Tibial nerve (tissue), 3 donors: ENCODE results near the gene RPL28.

ENCODE experiments used
- POLR2A ChIP-seq, 2 donors: fragments of 450-650 bp; IDR thresholded peaks; one replicate each; pipeline ENCODE4 v1.6.1; 2017; ENCODE audit warnings: antibody characterized with exemption in 2 of 2, mild to moderate bottlenecking in 2 of 2, moderate library complexity in 2 of 2
- TF ChIP-seq, protein P1 (sequence below), 5 experiments: fragments of 200-600 bp in 3 of 5; fragments of 450-650 bp in 2 of 5; sonication (generic) in 3 of 5; IDR thresholded peaks; one replicate each; pipeline ENCODE4 v1.5.1; 2016 to 2019; ENCODE audit warnings: antibody characterized with exemption in 5 of 5, mild to moderate bottlenecking in 3 of 5, moderate library complexity in 2 of 5

DNA sequence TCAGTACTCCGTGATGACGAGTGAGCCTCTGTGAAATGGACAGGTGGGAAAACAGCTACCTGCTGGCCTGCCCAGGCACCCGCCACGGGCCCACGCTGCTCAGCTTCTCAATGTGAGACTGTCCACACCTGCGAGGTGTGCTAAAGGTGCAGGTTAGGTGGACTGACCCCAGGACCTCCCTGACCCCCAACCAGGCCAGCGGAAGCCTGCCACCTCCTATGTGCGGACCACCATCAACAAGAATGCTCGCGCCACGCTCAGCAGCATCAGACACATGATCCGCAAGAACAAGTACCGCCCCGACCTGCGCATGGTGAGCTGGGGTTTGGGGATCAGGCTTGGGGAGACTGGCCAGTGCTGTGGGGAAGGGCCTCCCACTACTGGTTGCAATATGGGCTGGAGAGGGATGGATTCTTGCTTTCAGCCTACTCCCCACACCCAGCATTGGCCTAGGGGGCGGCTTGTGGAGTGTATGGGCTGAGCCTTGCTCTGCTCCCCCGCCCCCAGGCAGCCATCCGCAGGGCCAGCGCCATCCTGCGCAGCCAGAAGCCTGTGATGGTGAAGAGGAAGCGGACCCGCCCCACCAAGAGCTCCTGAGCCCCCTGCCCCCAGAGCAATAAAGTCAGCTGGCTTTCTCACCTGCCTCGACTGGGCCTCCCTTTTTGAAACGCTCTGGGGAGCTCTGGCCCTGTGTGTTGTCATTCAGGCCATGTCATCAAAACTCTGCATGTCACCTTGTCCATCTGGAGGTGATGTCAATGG is 2.2 kb downstream of the RPL28 start:
- TF ChIP-seq, protein P1, sequence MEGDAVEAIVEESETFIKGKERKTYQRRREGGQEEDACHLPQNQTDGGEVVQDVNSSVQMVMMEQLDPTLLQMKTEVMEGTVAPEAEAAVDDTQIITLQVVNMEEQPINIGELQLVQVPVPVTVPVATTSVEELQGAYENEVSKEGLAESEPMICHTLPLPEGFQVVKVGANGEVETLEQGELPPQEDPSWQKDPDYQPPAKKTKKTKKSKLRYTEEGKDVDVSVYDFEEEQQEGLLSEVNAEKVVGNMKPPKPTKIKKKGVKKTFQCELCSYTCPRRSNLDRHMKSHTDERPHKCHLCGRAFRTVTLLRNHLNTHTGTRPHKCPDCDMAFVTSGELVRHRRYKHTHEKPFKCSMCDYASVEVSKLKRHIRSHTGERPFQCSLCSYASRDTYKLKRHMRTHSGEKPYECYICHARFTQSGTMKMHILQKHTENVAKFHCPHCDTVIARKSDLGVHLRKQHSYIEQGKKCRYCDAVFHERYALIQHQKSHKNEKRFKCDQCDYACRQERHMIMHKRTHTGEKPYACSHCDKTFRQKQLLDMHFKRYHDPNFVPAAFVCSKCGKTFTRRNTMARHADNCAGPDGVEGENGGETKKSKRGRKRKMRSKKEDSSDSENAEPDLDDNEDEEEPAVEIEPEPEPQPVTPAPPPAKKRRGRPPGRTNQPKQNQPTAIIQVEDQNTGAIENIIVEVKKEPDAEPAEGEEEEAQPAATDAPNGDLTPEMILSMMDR (IDR thresholded peaks at IDR 0.05), result no peak
- TF ChIP-seq POLR2A (IDR thresholded peaks at IDR 0.05), result no peak
